GM12891 (cell line): ENCODE measurements around the gene DENND4A.

Source experiments
- PAX5 ChIP-seq: IDR thresholded peaks from 2 replicates; pipeline ENCODE4 v1.6.1; 2011; ENCODE audit warnings: low read length, moderate library complexity, mild to moderate bottlenecking; ENCODE audit not compliant: insufficient read depth, severe bottlenecking
- POLR2A ChIP-seq: IDR thresholded peaks from 2 replicates; pipeline ENCODE4 v1.6.1; 2011; ENCODE audit warnings: low read depth, low read length, control low read depth
- TAF1 ChIP-seq: IDR thresholded peaks from 2 replicates; pipeline ENCODE4 v1.6.1; 2011; ENCODE audit warnings: low read depth, low read length, control low read depth

DNA sequence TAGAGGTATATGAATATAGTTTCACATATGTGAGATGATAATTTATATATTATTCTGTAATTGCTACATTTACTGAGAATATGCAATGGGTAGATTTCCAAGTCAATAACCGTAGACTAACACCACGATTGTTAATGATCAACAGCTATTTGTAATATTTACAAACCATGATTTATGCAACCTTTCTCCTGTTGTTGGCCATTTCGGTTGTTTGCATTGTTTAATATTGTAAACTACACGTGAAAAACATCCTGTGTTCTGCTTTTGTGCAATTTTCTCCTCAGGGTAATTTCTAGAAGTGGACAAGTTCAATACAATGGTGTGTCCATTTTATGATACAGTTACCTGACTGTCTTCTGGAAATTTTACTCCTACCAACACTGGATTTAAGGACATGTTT is 47.9 kb upstream of the DENND4A start:
- TF ChIP-seq POLR2A, result no peak
- TF ChIP-seq TAF1, result no peak
- TF ChIP-seq PAX5, result no peak
